ENCODE results near the gene ACAT2. TPM values are rescaled to one million over a fixed set of nuclear protein-coding genes. Genes with fewer than 3 reads are reported as not detected.
A peak's percentile ranks its signal among the peaks of the same experiment; 100 is the strongest.
"Not testable (repeated sequence)": the region's sequence is repeated elsewhere in the genome, so short reads cannot be mapped to it uniquely, and the experiment has no call there.

Gene ACAT2
- total RNA-seq, 1 donor from 2014 or later, result 83.6 TPM

GRCh38 chr6:159730332-159730676 lies 31.5 kb upstream of the ACAT2 start:
- DNase-seq (ENCODE audit: low read depth in 2 of 2), result no peak

GRCh38 chr6:159732550-159732949 lies 29.3 kb upstream of the ACAT2 start:
- DNase-seq (ENCODE audit: low read depth in 2 of 2), result not testable (repeated sequence)

GRCh38 chr6:159733395-159733794 lies 28.4 kb upstream of the ACAT2 start:
- DNase-seq (ENCODE audit: low read depth in 2 of 2), result not testable (repeated sequence)

- DNase-seq (ENCODE audit: low read depth in 2 of 2), result no peak
Observed at GRCh38 chr6:159736908-159737307, 24.9 kb upstream of the ACAT2 start.

- no peak for DNase-seq (ENCODE audit: low read depth in 2 of 2)
Observed at GRCh38 chr6:159739341-159739740, 22.5 kb upstream of the ACAT2 start.

- DNase-seq (ENCODE audit: low read depth in 2 of 2), result no peak
Observed at GRCh38 chr6:159742165-159742564, 19.7 kb upstream of the ACAT2 start.

- DNase-seq (ENCODE audit: low read depth in 2 of 2), result no peak
Observed at GRCh38 chr6:159745081-159745480, 16.8 kb upstream of the ACAT2 start.

GRCh38 chr6:159746759-159747158 lies 15.1 kb upstream of the ACAT2 start:
- DNase-seq (ENCODE audit: low read depth in 2 of 2), result no peak

- DNase-seq (ENCODE audit: low read depth in 2 of 2), result not testable (repeated sequence)
Observed at GRCh38 chr6:159748127-159748526, 13.7 kb upstream of the ACAT2 start.

GRCh38 chr6:159751448-159751847 lies 10.4 kb upstream of the ACAT2 start:
- DNase-seq (ENCODE audit: low read depth in 2 of 2), result no peak

- no peak for DNase-seq (ENCODE audit: low read depth in 2 of 2)
Observed at GRCh38 chr6:159753081-159753872, 8.6 kb upstream of the ACAT2 start.

- no peak for DNase-seq (ENCODE audit: low read depth in 2 of 2)
Observed at GRCh38 chr6:159754401-159754800, 7.4 kb upstream of the ACAT2 start.

- DNase-seq (ENCODE audit: low read depth in 2 of 2), result no peak
Observed at GRCh38 chr6:159754959-159755914, 6.6 kb upstream of the ACAT2 start.

- DNase-seq (ENCODE audit: low read depth in 2 of 2), result no peak
Observed at GRCh38 chr6:159756508-159756907, 5.3 kb upstream of the ACAT2 start.

- no peak for DNase-seq (ENCODE audit: low read depth in 2 of 2)
Observed at GRCh38 chr6:159758031-159759001, 3.5 kb upstream of the ACAT2 start.

GRCh38 chr6:159759645-159760044 lies 2.2 kb upstream of the ACAT2 start:
- no peak for DNase-seq (ENCODE audit: low read depth in 2 of 2)

GRCh38 chr6:159760602-159761057 lies 1.2 kb upstream of the ACAT2 start:
- DNase-seq (ENCODE audit: low read depth in 2 of 2), result peak in 1 of 2 donors; percentile 40

GRCh38 chr6:159761129-159761872 lies 544 bp upstream of the ACAT2 start:
- peak in 1 of 2 donors; percentile 37 for DNase-seq (ENCODE audit: low read depth in 2 of 2)

- peak in 1 of 2 donors; percentile 9 for DNase-seq (ENCODE audit: low read depth in 2 of 2)
Observed at GRCh38 chr6:159762681-159763293, 942 bp downstream of the ACAT2 start.

GRCh38 chr6:159766906-159767305 lies 5.1 kb downstream of the ACAT2 start:
- DNase-seq (ENCODE audit: low read depth in 2 of 2), result no peak
